NOMO-1 treated with DMSO at 0.1 percent for 48 hours (cell line): Measurements from ENCODE around the gene TCHH.
"Not testable (repeated sequence)": the region's sequence is repeated elsewhere in the genome, so short reads cannot be mapped to it uniquely, and the experiment has no call there.

Experiments used
- DNase-seq: peaks from one replicate; lab custom pipeline; 2025; ENCODE audit not compliant: unreplicated experiment; lab: John Stamatoyannopoulos, UW

Gene TCHH, protein sequence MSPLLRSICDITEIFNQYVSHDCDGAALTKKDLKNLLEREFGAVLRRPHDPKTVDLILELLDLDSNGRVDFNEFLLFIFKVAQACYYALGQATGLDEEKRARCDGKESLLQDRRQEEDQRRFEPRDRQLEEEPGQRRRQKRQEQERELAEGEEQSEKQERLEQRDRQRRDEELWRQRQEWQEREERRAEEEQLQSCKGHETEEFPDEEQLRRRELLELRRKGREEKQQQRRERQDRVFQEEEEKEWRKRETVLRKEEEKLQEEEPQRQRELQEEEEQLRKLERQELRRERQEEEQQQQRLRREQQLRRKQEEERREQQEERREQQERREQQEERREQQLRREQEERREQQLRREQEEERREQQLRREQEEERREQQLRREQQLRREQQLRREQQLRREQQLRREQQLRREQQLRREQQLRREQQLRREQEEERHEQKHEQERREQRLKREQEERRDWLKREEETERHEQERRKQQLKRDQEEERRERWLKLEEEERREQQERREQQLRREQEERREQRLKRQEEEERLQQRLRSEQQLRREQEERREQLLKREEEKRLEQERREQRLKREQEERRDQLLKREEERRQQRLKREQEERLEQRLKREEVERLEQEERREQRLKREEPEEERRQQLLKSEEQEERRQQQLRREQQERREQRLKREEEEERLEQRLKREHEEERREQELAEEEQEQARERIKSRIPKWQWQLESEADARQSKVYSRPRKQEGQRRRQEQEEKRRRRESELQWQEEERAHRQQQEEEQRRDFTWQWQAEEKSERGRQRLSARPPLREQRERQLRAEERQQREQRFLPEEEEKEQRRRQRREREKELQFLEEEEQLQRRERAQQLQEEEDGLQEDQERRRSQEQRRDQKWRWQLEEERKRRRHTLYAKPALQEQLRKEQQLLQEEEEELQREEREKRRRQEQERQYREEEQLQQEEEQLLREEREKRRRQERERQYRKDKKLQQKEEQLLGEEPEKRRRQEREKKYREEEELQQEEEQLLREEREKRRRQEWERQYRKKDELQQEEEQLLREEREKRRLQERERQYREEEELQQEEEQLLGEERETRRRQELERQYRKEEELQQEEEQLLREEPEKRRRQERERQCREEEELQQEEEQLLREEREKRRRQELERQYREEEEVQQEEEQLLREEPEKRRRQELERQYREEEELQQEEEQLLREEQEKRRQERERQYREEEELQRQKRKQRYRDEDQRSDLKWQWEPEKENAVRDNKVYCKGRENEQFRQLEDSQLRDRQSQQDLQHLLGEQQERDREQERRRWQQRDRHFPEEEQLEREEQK (N-terminal part only)

DNA sequence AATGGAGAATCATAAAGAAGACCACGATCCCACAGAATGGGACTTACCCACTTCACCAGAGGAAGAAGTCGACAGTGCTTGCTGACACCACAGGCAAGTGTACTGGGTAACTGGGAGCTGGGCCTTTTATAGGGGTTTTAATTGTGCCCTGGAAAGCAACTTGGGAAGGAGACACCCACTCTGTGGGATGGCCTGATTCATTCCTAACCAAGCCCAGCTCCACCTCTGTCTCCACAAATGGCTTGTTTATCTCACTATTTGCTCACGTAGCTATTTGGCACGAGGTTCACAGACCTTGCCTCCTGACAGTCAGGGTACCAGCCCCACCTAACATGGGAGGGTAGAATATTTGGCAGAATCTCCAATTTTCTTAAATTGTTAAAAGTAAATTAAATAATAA, at the start of gene TCHH:
Gene TCHH (minus strand): TSS at position 101 of the 400 bp plus-strand sequence. CDS start 1,364 bp downstream, outside the sequence.
- no peak for DNase-seq

DNA sequence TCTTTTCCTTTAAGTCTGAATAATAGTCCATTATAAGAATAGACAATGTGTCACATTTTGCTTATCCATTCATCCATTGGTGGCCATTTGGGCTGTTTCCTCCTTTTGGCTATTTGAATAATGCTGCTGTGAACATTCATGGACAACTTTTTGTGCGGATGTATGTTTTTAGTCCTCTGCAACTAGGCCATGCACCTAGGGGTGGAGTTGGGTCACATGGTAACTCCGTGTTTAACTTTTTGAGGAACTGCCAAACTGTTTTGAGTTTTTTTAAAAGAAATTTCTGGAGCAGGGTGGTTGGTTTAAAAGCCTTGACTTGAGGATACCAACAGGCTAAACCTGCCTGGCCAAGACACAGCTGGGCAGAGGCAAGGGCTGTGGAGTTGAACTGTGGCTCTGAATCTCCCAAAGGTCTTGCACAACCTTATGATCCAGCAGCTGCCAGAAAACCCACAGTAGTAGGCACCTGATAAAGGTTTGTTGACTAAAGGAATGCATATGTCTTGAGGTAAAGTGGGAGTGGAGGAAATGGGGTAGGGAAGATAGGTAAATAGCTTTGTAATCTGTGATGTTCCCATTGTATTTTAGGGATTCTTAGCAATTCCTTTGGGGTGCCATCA, 49.4 kb upstream of the TCHH start:
- DNase-seq, result no peak

DNA sequence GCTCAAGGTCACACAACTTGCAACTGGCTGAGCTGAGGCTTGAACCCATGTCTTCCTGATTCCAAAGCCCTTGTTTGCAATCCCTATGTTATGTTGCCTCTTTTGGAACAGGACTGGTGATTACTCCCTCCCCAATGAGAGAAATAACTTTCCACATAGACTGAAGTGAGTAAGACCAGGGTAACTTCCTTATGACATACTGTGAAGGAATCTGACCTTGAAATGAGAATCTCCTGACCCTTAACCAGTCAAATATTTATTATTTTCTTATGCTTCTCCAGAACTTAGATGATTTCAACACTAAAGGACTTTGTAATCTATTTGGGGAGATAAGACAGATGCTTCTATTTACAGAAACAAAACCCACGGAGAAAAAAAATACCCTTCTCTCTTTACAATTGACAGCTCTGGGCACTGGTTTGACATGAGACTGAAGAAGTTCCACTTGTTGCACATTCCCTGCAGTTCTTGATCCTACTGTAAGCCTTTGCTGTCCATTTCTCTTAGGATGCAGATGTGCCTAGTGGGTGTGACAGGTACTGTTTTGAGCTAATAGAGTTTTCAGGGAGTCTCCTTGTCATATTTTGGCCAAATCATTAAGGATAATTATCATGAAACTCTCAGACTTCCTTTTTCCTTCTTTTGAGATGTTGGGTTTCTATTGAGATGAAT, 47.7 kb upstream of the TCHH start:
- peak; percentile 42 for DNase-seq

- DNase-seq, result peak; percentile 96
Measured at GRCh38 chr1:152160576-152160975, 45.3 kb upstream of the TCHH start.

DNA sequence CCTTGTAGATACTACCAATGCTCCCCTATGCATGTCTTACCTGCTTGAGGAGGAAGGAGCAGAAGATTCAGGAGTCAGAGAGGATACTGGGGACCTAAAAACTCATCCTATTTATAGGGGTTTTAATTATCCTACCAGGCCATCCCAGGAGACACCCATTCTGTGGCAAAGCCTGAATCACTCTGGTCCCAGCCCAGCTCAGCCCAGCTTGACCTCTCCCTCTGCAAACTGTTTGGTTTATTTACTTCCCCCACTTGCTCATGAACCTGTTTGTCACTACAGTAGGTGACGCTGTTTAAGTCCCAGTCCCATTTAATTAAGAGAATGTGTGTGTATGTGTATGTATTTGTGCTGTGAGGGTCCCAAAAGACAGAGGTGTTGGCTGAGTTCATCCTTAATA, 43.9 kb upstream of the TCHH start, which contains the start of gene RPTN:
Gene RPTN (minus strand): TSS at position 85 of the 400 bp plus-strand sequence. CDS start 1,339 bp downstream, outside the sequence.
- no peak for DNase-seq

DNA sequence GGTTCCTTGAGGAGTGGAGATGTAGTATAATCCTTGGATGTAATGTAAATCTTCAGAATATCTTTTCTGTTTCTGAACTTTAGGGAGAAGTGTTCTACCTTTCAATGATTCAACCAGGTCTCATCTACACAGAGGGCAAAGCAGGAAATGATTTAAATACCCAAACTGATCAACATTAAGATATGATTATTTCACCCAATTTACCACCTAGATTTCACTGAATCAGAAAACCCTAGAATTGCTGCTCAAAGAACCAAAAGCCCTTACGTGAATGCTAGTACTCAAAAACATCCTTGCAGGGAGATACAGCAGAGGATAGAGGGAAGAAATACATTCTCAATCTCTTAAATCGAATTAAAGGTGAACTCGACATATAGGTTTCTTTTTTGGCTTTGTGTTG, 38.8 kb upstream of the TCHH start:
- no peak for DNase-seq

DNA sequence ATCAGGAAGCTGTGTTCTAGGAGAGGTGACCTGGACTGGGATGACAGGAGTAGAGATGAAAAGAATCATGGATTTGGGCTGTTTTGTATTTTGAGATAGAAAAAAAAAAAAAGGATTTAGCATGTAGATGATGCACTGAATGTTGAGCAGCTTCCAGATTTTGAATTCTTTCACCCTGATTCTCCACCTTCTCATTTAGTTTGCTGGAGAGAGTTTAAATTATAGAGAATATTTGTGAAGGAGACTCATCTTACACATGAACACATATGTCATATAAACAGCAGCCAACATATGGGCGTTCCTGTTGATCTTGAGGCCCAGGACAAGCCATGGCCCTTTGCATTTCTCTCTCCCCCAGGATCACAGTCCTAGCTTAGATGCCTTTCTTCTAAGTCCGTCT, 36.4 kb upstream of the TCHH start:
- no peak for DNase-seq

GRCh38 chr1:152148981-152149380, 33.7 kb upstream of the TCHH start:
- no peak for DNase-seq

DNA sequence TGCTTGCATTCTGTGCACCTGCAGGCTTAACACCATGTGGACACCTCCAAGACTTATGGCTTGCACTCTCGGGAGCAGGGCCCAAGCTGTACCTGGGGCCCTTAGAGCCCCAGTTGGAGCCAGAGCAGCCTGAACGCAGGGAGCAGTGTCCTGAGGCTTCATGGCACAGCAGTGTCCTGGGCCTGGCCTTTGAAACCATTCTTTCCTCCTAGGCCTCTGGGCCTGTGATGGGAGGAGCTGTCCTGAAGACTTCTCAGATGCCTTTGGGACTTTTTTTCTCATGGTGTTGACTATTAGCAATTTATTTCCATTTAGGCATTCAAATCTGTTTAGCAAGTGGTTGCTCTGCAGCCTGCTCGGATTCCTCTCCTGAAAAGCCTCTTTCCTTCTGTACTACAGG, 32.8 kb upstream of the TCHH start:
- no peak for DNase-seq

DNA sequence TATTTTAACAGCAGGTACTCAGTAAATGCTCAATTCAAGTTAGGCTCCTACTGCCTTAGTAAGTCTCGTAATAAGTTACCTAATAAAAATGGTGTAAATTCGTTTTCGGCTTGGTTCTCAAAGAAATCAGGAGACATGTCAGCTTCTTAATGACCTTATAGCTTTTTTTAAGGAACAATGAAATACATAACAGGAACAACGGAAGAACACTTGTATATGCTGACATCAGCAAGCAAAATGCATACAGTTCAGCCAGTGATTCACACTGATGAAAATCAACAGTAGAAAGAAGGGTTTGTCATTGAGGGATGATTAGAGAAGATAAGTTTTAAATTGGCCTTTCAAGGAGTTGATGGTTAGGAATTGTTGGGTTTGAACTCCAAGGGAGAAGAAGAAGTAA, 30.5 kb upstream of the TCHH start:
- DNase-seq, result no peak

DNA sequence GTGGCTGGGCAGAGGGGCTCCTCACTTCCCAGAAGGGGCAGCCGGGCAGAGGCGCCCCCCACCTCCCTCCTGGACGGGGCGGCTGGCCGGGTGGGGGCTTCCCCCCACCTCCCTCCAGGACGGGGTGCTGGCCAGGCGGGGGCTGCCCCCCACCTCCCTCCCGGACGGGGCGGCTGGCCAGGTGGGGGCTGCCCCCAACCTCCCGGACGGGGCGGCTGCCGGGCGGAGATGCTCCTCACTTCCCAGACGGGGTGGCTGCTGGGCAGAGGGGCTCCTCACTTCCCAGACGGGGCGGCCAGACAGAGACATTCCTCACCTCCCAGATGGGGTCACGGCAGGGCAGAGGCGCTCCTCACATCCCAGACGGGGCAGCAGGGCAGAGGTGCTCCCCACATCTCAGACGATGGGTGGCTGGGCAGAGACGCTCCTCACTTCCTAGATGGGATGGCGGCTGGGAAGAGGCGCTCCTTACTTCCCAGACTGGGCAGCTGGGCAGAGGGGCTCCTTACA, 29.5 kb upstream of the TCHH start:
- not testable (repeated sequence) for DNase-seq

DNA sequence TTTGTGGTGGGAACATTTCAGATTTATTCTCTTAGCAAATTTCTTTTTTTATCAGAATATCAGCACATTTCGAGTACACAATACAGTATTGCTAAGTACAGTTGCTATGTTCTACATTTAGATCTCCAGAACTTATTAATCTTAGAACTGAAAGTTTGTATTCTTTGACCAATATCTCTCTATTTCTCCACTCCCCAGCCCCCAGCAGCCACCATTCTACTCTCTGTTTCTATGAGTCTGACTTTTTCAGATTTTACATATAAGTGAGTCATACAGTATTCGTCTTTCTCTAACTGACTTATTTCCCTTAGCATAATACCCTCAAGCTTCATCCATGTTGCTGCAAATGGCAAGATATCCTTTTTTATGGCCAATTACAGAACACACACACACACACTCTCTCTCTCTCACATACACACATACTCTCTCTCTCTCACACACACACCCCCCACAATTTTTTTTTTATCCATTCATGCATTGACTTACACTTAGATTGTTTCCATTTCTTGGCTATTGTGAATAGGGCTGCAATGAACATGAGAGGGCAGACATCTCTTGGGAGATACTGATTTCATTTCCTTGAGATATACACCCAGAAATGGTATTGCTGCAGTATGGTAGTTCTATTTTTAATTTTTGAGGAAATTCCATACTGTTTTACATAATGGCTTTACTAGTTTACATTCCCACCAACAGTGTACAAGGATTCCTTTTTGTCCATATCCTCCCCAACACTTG, 28.1 kb upstream of the TCHH start:
- no peak for DNase-seq

GRCh38 chr1:152141971-152142584, 26.8 kb upstream of the TCHH start:
- DNase-seq, result peak; percentile 29

DNA sequence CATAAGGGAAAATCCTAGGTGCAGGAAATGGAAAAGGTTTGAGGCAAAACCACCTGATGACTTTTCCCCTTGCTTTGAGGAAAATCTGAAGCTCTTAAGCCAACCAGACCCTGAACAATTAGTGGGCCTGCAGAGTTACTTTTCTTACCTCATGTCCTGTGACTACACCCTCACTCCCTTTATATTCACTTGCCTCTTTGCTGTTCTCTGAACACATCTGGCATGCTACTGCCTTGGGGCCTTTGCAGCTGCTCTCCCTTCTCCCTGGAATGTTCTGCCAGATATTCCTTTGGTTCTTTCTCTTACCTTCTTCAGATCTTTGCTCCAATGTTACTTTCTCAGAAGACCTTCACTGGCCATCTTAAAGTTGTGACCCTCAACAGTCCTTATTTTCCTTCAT, 22.0 kb upstream of the TCHH start:
- no peak for DNase-seq

GRCh38 chr1:152130186-152130585, 14.9 kb upstream of the TCHH start:
- DNase-seq, result no peak

- DNase-seq, result peak; percentile 10
Measured at GRCh38 chr1:152127673-152128072, 12.4 kb upstream of the TCHH start.

GRCh38 chr1:152125834-152126443, 10.7 kb upstream of the TCHH start:
- DNase-seq, result no peak

DNA sequence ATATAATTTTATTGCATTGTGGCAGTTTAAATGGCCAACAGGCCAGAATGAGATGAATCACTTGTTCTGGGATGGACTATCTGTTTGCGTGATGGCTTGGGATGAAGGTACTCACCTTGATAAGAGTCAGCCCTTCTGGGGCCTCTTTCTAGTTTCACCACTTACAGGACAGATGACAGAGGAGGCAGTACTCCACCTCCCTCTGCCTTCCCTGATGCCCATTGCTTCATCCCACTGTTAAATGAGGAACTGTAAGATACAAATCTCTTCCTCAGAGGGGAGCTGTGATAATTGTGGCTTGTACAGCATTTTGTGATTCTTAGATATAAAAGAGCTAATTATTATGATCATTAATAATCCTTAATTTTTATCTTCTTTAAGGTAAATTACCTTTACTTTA, 3.7 kb upstream of the TCHH start:
- DNase-seq, result peak; percentile 19
